Sigmoid colon (tissue), 7 donors: ENCODE data around the gene USB1. TPM values are rescaled to one million over a fixed set of nuclear protein-coding genes. Genes with fewer than 3 reads are reported as not detected.
A peak's percentile ranks its signal among the peaks of the same experiment; 100 is the strongest.

Experiments used
- DNase-seq: peaks from one replicate; pipeline ENCODE4 v3.0.0-alpha.2; 2019
- H3K27ac ChIP-seq, 4 donors: fragments of 200-600 bp; sonication (generic); one replicate each; pipeline ENCODE4 v1.5.1; 2016 to 2019; ENCODE audit warnings: mild to moderate bottlenecking in 1 of 4
- H3K27me3 ChIP-seq, 3 donors: fragments of 200-600 bp; sonication (generic); one replicate each; pipeline ENCODE4 v1.5.1; 2019; ENCODE audit warnings: mild to moderate bottlenecking in 1 of 3
- H3K36me3 ChIP-seq, 4 donors: fragments of 200-600 bp; sonication (generic); one replicate each; pipeline ENCODE4 v1.5.1; 2016 to 2019
- H3K4me1 ChIP-seq, 4 donors: fragments of 200-600 bp; sonication (generic); one replicate each; pipeline ENCODE4 v1.5.1; 2017 to 2019
- H3K4me3 ChIP-seq, 4 donors: fragments of 200-600 bp; sonication (generic); one replicate each; pipeline ENCODE4 v1.5.1; 2017 to 2019; ENCODE audit warnings: mild to moderate bottlenecking in 2 of 4, moderate library complexity in 1 of 4
- H3K9me3 ChIP-seq, 4 donors: fragments of 200-600 bp in 3 of 4; sonication (generic) in 3 of 4; one replicate each; pipeline versions ENCODE4 v1.5.1 to v1.6.1; 2013 to 2019
- EP300 ChIP-seq, 4 donors: sonication (generic); formaldehyde crosslinking; IDR thresholded peaks; one replicate each; pipeline ENCODE4 v1.6.1; 2017; ENCODE audit warnings: antibody characterized with exemption in 4 of 4
- POLR2A ChIP-seq, 2 donors: fragments of 450-650 bp; IDR thresholded peaks; one replicate each; pipeline ENCODE4 v1.6.1; 2016; ENCODE audit warnings: antibody characterized with exemption in 2 of 2, mild to moderate bottlenecking in 2 of 2, moderate library complexity in 2 of 2
- POLR2AphosphoS5 ChIP-seq, 4 donors: sonication (generic); formaldehyde crosslinking; IDR thresholded peaks; one replicate each; pipeline ENCODE4 v1.6.1; 2017; ENCODE audit warnings: antibody characterized with exemption in 4 of 4
- WGBS, 2 donors: extraction: QIAGEN DNeasy Blood & Tissue Kit; methylation state at CpG; one replicate each; pipeline ENCODE4 v1.1.7; 2013; 5-methylcytosine and 5-hydroxymethylcytosine counted together
- intact Hi-C: fragments of 100-400 bp; cut with DNase I; formaldehyde crosslinking; loops from one replicate; pipeline ENCODE4 v1.15.1; 2023
- polyA plus RNA-seq, 3 donors: library from polyadenylated mRNA; stranded (reverse); fragments of 200-250 nt; gene quantifications; one replicate each; pipeline ENCODE4 v1.2.3, GENCODE V29; 2013
- total RNA-seq, 4 donors: library from RNA; depleted of rRNA; stranded (reverse); fragments of >200 nt; gene quantifications; one replicate each; pipeline ENCODE4 v1.1.0, GENCODE V29; 2016
- TF ChIP-seq, protein P1 (sequence below), 4 experiments: fragments of 450-650 bp in 3 of 4; fragments of 200-600 bp in 1 of 4; IDR thresholded peaks; one replicate each; pipeline ENCODE4 v1.5.1; 2016 to 2019; ENCODE audit warnings: antibody characterized with exemption in 4 of 4, mild to moderate bottlenecking in 3 of 4, moderate library complexity in 2 of 4
- donor health status: healthy with polysubstance abuse.
- donor health status: Bipolar disorder and iron deficiency.
- donor health status: healthy.

USB1 gene
- total and polyA plus RNA-seq, 7 donors: 19.9 to 44.9 (median 36.6) TPM

DNA sequence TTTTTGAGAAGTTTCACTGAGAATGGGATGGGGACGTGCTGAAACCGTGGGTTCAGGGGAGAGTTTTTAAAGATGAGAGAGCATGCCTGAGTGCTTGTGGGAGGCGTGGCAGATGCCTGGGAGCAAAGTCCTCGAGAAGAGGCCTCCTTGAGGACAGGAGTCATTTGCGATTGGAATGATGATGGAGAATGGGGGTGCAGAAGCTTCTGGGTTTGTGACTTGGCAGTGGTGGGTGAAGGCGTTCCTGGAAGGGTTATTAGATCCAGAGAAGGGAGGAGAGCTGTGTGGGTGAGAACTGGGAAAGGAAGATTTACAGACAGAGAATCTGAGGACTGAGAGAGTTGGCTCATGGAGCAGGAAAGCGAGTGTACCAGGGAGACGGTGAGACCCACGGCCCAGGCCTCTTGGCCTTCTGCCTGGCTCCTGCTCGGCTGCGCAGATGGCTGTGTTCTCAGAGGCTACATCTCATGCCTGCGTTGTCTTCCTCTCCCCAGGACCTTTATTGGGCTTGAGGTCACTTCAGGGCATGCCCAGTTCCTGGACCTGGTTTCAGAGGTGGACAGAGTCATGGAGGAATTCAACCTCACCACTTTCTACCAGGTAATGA, 15.7 kb downstream of the USB1 start:
- Histone ChIP-seq H3K9me3 (no peaks in the 10 kb centered on the region), H3K27me3 (no peaks in the 10 kb centered on the region), H3K27ac (peak overlapping the region in 1 of 4 donors; percentile 39), H3K4me3 (no peak overlapping the region), H3K36me3 (peaks cover 0 to 43% (median 11%) of the 10 kb centered on the region in 4 donors), H3K4me1 (peaks cover 0 to 26% (median 10%) of the 10 kb centered on the region in 4 donors)
- TF ChIP-seq POLR2AphosphoS5 (IDR thresholded peaks at IDR 0.05) (no peak), POLR2A (IDR thresholded peaks at IDR 0.05) (no peak), EP300 (IDR thresholded peaks at IDR 0.05) (no peak)
- TF ChIP-seq, protein P1, sequence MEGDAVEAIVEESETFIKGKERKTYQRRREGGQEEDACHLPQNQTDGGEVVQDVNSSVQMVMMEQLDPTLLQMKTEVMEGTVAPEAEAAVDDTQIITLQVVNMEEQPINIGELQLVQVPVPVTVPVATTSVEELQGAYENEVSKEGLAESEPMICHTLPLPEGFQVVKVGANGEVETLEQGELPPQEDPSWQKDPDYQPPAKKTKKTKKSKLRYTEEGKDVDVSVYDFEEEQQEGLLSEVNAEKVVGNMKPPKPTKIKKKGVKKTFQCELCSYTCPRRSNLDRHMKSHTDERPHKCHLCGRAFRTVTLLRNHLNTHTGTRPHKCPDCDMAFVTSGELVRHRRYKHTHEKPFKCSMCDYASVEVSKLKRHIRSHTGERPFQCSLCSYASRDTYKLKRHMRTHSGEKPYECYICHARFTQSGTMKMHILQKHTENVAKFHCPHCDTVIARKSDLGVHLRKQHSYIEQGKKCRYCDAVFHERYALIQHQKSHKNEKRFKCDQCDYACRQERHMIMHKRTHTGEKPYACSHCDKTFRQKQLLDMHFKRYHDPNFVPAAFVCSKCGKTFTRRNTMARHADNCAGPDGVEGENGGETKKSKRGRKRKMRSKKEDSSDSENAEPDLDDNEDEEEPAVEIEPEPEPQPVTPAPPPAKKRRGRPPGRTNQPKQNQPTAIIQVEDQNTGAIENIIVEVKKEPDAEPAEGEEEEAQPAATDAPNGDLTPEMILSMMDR (IDR thresholded peaks at IDR 0.05): no peak
- WGBS, 2 donors: 65 to 71% methylated on average over 12 of the region's 12 CpGs
- intact Hi-C loops: no loop called here
- DNase-seq: no peak

- Histone ChIP-seq H3K4me1 (peaks cover 0 to 45% (median 28%) of the 10 kb centered on the region in 4 donors), H3K9me3 (no peaks in the 10 kb centered on the region), H3K4me3 (no peak overlapping the region), H3K36me3 (peaks cover 0 to 29% (median 6%) of the 10 kb centered on the region in 4 donors), H3K27ac (no peak overlapping the region), H3K27me3 (no peaks in the 10 kb centered on the region)
- intact Hi-C loops: no loop called here
- 87% methylated on average over 7 of the region's 7 CpGs for WGBS, 2 donors
- DNase-seq: no peak
- no peak for TF ChIP-seq EP300 (IDR thresholded peaks at IDR 0.05)
- TF ChIP-seq, protein P1 (IDR thresholded peaks at IDR 0.05): no peak
- no peak for TF ChIP-seq POLR2AphosphoS5 (IDR thresholded peaks at IDR 0.05)
- TF ChIP-seq POLR2A (IDR thresholded peaks at IDR 0.05): no peak
These were observed 17.6 kb downstream of the USB1 start for GRCh38 chr16:58018803-58019202.

GRCh38 chr16:58019866-58020538, 18.8 kb downstream of the USB1 start:
- no peak overlapping the region for H3K4me3 ChIP-seq
- DNase-seq: no peak
- TF ChIP-seq POLR2AphosphoS5 (IDR thresholded peaks at IDR 0.05): no peak
- TF ChIP-seq POLR2A (IDR thresholded peaks at IDR 0.05): no peak
- TF ChIP-seq EP300 (IDR thresholded peaks at IDR 0.05): no peak
- TF ChIP-seq, protein P1 (IDR thresholded peaks at IDR 0.05): no peak
- 85% methylated on average over 8 of the region's 8 CpGs for WGBS, 2 donors
- peaks cover 0 to 56% (median 37%) of the 10 kb centered on the region in 4 donors for H3K4me1 ChIP-seq
- H3K36me3 ChIP-seq: peaks cover 0 to 29% (median 6%) of the 10 kb centered on the region in 4 donors
- no peaks in the 10 kb centered on the region for H3K27me3 ChIP-seq
- no peaks in the 10 kb centered on the region for H3K9me3 ChIP-seq
- intact Hi-C loops: loop anchor here (2.0 to 10.0 kb wide), 3 partner anchors 101 to 467 kb away; partner anchors contain the start of gene GINS3
- no peak overlapping the region for H3K27ac ChIP-seq

GRCh38 chr16:58020628-58021521, 19.7 kb downstream of the USB1 start:
- WGBS, 2 donors: 61 to 65% methylated on average over 8 of the region's 8 CpGs
- no peak for DNase-seq
- Histone ChIP-seq H3K4me3 (no peak overlapping the region), H3K27ac (no peak overlapping the region), H3K4me1 (peaks cover 0 to 61% (median 43%) of the 10 kb centered on the region in 4 donors), H3K36me3 (peaks cover 0 to 29% (median 6%) of the 10 kb centered on the region in 4 donors), H3K9me3 (no peaks in the 10 kb centered on the region), H3K27me3 (no peaks in the 10 kb centered on the region)
- intact Hi-C loops: loop anchor here (1.0 to 10.0 kb wide), 4 partner anchors 100 to 466 kb away; partner anchors contain the start of genes CSNK2A2 and GINS3
- no peak for TF ChIP-seq EP300 (IDR thresholded peaks at IDR 0.05)
- TF ChIP-seq, protein P1 (IDR thresholded peaks at IDR 0.05): peak; percentile 72 to 88 (median 80)
